Neural cell (in vitro differentiated cells): ENCODE measurements around the gene DYNLRB1. TPM values are rescaled to one million over a fixed set of nuclear protein-coding genes. Genes with fewer than 3 reads are reported as not detected.

Source experiments
- H2AFZ ChIP-seq: fragments of 200-600, 300-800 bp; sonication (generic), shearing (Covaris generic); 2 replicates; pipeline ENCODE4 v1.6.0; 2014; ENCODE audit warnings: low read depth, mild to moderate bottlenecking, antibody characterized with exemption, low read length, moderate library complexity
- H3F3A ChIP-seq: fragments of 200-600 bp; shearing (Covaris generic); 2 replicates; pipeline ENCODE4 v1.6.1; 2016; ENCODE audit warnings: mild to moderate bottlenecking, moderate library complexity, mixed read lengths, antibody characterized with exemption, low read length; ENCODE audit not compliant: insufficient read depth, poor library complexity, severe bottlenecking
- H3K27ac ChIP-seq: fragments of 200-600, 300-800 bp; sonication (generic), shearing (Covaris generic); 2 replicates; pipeline ENCODE4 v1.5.1; 2014; ENCODE audit warnings: mild to moderate bottlenecking, low read length, moderate library complexity
- H3K27me3 ChIP-seq: fragments of 300-800, 200-600 bp; sonication (generic), shearing (Covaris generic); 2 replicates; pipeline ENCODE4 v1.6.0; 2014; ENCODE audit warnings: mild to moderate bottlenecking, low read depth, low read length, moderate library complexity; ENCODE audit not compliant: insufficient read depth
- H3K36me3 ChIP-seq: fragments of 300-800, 200-600 bp; sonication (generic), shearing (Covaris generic); 2 replicates; pipeline ENCODE4 v1.5.1; 2014; ENCODE audit warnings: mild to moderate bottlenecking, antibody characterized with exemption, low read length, moderate library complexity; ENCODE audit not compliant: insufficient read depth
- H3K4me2 ChIP-seq: fragments of 300-800, 200-600 bp; sonication (generic), shearing (Covaris generic); 2 replicates; pipeline ENCODE4 v1.6.0; 2014; ENCODE audit warnings: mild to moderate bottlenecking, low read length
- H3K4me3 ChIP-seq: fragments of 300-800, 200-600 bp; sonication (generic), shearing (Covaris generic); 2 replicates; pipeline ENCODE4 v1.5.1; 2014; ENCODE audit warnings: mild to moderate bottlenecking, low read length, moderate library complexity
- H3K79me2 ChIP-seq: fragments of 200-600 bp; shearing (Covaris generic); replicated peaks from 2 replicates; pipeline ENCODE4 v1.6.0; 2014; ENCODE audit warnings: mild to moderate bottlenecking, low read length, moderate library complexity; ENCODE audit not compliant: insufficient read depth
- H3K9ac ChIP-seq: fragments of 300-800, 200-600 bp; sonication (generic), shearing (Covaris generic); 2 replicates; pipeline ENCODE4 v1.6.1; 2016; ENCODE audit warnings: mild to moderate bottlenecking, low read length, mixed read lengths
- H3K9me2 ChIP-seq: fragments of 200-600 bp; shearing (Covaris generic); 2 replicates; pipeline ENCODE4 v1.6.1; 2016; ENCODE audit warnings: mild to moderate bottlenecking, low read length, mixed read lengths; ENCODE audit not compliant: insufficient read depth
- H3K9me3 ChIP-seq: fragments of 200-600, 300-800 bp; sonication (generic), shearing (Covaris generic); 2 replicates; pipeline ENCODE4 v1.6.1; 2016; ENCODE audit warnings: mild to moderate bottlenecking, mixed run types, low read length, moderate library complexity, mixed read lengths
- H4K20me1 ChIP-seq: fragments of 200-600 bp; shearing (Covaris generic); 2 replicates; pipeline ENCODE4 v1.6.1; 2016; ENCODE audit warnings: mild to moderate bottlenecking, mixed run types; ENCODE audit not compliant: insufficient read depth
- EP300 ChIP-seq: fragments of 450-650 bp; conservative IDR thresholded peaks from 2 replicates; pipeline ENCODE4 v1.6.1; 2014; ENCODE audit warnings: antibody characterized with exemption, mild to moderate bottlenecking, moderate library complexity; ENCODE audit not compliant: poor library complexity, severe bottlenecking
- EZH2 ChIP-seq: fragments of 200-600, 300-800 bp; shearing (Covaris generic), sonication (generic); IDR thresholded peaks from 2 replicates; pipeline ENCODE4 v1.6.1; 2014; ENCODE audit warnings: antibody characterized with exemption, low read length, borderline replicate concordance, mild to moderate bottlenecking; ENCODE audit not compliant: insufficient read depth, poor library complexity, severe bottlenecking
- MXI1 ChIP-seq: fragments of 450-650 bp; conservative IDR thresholded peaks from 2 replicates; pipeline ENCODE4 v1.6.1; 2014; ENCODE audit warnings: antibody characterized with exemption, mild to moderate bottlenecking; ENCODE audit not compliant: poor library complexity, severe bottlenecking
- POLR2AphosphoS5 ChIP-seq: IDR thresholded peaks from 2 replicates; pipeline ENCODE4 v1.6.1; 2012
- RAD21 ChIP-seq: fragments of 450-650 bp; conservative IDR thresholded peaks from 2 replicates; pipeline ENCODE4 v1.6.1; 2014; ENCODE audit warnings: antibody characterized with exemption, mild to moderate bottlenecking, moderate library complexity
- SMC3 ChIP-seq: fragments of 450-650 bp; conservative IDR thresholded peaks from 2 replicates; pipeline ENCODE4 v1.6.1; 2014; ENCODE audit warnings: antibody characterized with exemption, mild to moderate bottlenecking, moderate library complexity; ENCODE audit not compliant: poor library complexity
- TAF1 ChIP-seq: IDR thresholded peaks from 2 replicates; pipeline ENCODE4 v1.6.1; 2012; ENCODE audit warnings: low read depth
- polyA plus RNA-seq: library from polyadenylated mRNA; depleted of rRNA; stranded (reverse); fragments of >200 nt; gene quantifications from 2 replicates; pipeline ENCODE4 v1.2.3, GENCODE V29; 2014
- TF ChIP-seq, protein P1 (sequence below): fragments of 450-650 bp; IDR thresholded peaks from 2 replicates; pipeline ENCODE4 v1.5.1; 2014; ENCODE audit warnings: antibody characterized with exemption, mild to moderate bottlenecking, moderate library complexity; ENCODE audit not compliant: poor library complexity, severe bottlenecking
- TF ChIP-seq, protein P2 (sequence below): IDR thresholded peaks from 2 replicates; pipeline ENCODE4 v1.6.1; 2012; ENCODE audit warnings: borderline replicate concordance

The DYNLRB1 gene
- polyA plus RNA-seq, 1 donor from 2014 or later: 103 TPM

DNA sequence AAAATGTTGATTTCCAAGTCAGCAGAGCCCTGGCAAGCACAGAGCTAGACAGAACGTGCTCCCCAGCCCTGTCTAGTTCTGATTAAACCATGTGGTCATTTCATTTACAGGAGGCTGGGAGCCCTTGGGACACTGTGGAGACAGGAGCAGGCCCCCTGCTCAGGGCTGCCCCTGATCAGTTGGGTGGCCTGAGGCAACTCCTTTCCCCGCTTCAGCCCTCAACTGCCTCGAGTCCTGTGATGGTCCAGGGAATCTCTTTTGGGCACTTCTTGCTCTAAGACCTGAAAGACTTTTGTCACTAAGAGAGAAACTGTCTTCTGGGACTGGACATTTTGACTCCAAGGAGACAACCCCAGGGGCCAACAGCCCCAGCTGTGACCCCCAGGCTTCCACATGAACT lies 13.5 kb downstream of the DYNLRB1 start:
- Histone ChIP-seq H3K9me2 (no peaks in the 10 kb centered on the region), H3F3A (no peaks in the 10 kb centered on the region), H3K9me3 (no peaks in the 10 kb centered on the region), H2AFZ (no peak overlapping the region), H3K79me2 (peaks cover 4% of the 10 kb centered on the region), H3K9ac (no peak overlapping the region), H3K4me2 (no peak overlapping the region), H3K27ac (no peak overlapping the region), H3K27me3 (no peaks in the 10 kb centered on the region), H3K4me3 (no peak overlapping the region), H4K20me1 (no peaks in the 10 kb centered on the region), H3K36me3 (no peaks in the 10 kb centered on the region)
- TF ChIP-seq, protein P1, sequence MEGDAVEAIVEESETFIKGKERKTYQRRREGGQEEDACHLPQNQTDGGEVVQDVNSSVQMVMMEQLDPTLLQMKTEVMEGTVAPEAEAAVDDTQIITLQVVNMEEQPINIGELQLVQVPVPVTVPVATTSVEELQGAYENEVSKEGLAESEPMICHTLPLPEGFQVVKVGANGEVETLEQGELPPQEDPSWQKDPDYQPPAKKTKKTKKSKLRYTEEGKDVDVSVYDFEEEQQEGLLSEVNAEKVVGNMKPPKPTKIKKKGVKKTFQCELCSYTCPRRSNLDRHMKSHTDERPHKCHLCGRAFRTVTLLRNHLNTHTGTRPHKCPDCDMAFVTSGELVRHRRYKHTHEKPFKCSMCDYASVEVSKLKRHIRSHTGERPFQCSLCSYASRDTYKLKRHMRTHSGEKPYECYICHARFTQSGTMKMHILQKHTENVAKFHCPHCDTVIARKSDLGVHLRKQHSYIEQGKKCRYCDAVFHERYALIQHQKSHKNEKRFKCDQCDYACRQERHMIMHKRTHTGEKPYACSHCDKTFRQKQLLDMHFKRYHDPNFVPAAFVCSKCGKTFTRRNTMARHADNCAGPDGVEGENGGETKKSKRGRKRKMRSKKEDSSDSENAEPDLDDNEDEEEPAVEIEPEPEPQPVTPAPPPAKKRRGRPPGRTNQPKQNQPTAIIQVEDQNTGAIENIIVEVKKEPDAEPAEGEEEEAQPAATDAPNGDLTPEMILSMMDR: no peak
- TF ChIP-seq RAD21 (no peak), EZH2 (no peak), POLR2AphosphoS5 (no peak), EP300 (no peak), SMC3 (no peak), TAF1 (no peak), MXI1 (no peak)
- TF ChIP-seq, protein P2, sequence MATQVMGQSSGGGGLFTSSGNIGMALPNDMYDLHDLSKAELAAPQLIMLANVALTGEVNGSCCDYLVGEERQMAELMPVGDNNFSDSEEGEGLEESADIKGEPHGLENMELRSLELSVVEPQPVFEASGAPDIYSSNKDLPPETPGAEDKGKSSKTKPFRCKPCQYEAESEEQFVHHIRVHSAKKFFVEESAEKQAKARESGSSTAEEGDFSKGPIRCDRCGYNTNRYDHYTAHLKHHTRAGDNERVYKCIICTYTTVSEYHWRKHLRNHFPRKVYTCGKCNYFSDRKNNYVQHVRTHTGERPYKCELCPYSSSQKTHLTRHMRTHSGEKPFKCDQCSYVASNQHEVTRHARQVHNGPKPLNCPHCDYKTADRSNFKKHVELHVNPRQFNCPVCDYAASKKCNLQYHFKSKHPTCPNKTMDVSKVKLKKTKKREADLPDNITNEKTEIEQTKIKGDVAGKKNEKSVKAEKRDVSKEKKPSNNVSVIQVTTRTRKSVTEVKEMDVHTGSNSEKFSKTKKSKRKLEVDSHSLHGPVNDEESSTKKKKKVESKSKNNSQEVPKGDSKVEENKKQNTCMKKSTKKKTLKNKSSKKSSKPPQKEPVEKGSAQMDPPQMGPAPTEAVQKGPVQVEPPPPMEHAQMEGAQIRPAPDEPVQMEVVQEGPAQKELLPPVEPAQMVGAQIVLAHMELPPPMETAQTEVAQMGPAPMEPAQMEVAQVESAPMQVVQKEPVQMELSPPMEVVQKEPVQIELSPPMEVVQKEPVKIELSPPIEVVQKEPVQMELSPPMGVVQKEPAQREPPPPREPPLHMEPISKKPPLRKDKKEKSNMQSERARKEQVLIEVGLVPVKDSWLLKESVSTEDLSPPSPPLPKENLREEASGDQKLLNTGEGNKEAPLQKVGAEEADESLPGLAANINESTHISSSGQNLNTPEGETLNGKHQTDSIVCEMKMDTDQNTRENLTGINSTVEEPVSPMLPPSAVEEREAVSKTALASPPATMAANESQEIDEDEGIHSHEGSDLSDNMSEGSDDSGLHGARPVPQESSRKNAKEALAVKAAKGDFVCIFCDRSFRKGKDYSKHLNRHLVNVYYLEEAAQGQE: no peak

DNA sequence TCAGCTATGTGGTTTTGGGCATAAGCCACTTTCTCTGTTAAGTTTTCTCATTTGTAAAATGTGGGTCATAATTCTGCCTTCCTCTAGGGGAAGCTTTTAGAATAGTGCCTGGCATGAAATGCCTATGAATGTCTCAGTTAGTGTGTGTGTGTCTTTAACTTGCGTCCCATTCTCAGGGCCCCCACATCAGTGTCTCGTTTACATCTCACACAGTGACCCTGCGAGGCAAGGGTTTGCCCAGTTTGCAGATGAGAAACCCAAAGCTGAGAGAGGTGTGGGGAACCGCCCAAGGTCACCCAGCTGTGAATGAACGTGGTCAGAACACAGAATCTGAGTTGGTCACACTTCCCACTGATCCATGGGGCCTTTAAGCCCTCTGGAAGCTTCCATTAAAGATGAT lies 14.1 kb downstream of the DYNLRB1 start:
- Histone ChIP-seq H3K36me3 (no peaks in the 10 kb centered on the region), H3F3A (no peaks in the 10 kb centered on the region), H3K9me3 (no peaks in the 10 kb centered on the region), H3K9ac (no peak overlapping the region), H4K20me1 (no peaks in the 10 kb centered on the region), H3K4me3 (no peak overlapping the region), H3K27ac (no peak overlapping the region), H3K9me2 (no peaks in the 10 kb centered on the region), H2AFZ (no peak overlapping the region), H3K27me3 (no peaks in the 10 kb centered on the region), H3K79me2 (peaks cover under 1% of the 10 kb centered on the region), H3K4me2 (no peak overlapping the region)
- no peak for TF ChIP-seq RAD21
- no peak for TF ChIP-seq EP300
- TF ChIP-seq, protein P1: no peak
- no peak for TF ChIP-seq MXI1
- TF ChIP-seq, protein P2: no peak
- no peak for TF ChIP-seq EZH2
- TF ChIP-seq POLR2AphosphoS5: no peak
